Fibroblast of skin of left quadriceps (primary cell): ENCODE data around the gene MGRN1.

Experiments used
- DNase-seq, 2 experiments: peaks; one replicate each; pipeline ENCODE4 v3.0.0-alpha.2; 2013; ENCODE audit warnings: low read depth in 2 of 2

Gene MGRN1

GRCh38 chr16:4654011-4654963 lies 29.7 kb downstream of the MGRN1 start:
- no peak for DNase-seq

DNA sequence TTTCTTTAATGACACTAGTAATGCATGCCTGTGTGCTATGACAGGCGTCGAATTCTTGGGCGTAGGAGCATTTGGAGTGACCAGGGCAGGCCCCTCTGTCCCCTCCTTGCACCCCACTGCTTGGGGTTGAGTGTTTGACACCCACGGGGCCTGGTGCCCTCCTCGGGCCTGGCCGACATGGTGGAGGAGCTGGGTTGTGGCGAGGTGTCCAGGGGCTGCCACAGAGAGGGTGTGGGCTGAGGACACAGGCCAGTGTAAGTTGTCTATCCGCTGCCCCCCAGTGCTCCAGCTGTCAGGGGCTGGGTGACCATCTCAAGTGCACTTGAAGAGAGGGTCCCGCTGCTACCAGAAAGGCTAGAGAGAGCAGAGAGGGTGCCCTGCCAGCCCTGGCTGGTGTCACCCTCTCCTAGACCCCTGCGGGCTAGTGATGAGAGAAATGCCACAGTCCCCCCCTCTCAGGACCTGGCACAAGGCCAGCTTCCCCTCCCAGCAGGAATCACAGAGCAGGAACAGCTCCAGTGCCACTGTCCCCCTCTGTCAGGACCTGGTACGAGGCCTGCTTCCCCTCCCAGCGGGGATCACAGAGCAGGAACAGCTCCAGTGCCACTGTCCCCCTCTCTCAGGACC lies 30.5 kb downstream of the MGRN1 start:
- no peak for DNase-seq

GRCh38 chr16:4655801-4656200 lies 31.2 kb downstream of the MGRN1 start:
- no peak for DNase-seq

GRCh38 chr16:4656221-4656620 lies 31.6 kb downstream of the MGRN1 start:
- DNase-seq, result no peak

DNA sequence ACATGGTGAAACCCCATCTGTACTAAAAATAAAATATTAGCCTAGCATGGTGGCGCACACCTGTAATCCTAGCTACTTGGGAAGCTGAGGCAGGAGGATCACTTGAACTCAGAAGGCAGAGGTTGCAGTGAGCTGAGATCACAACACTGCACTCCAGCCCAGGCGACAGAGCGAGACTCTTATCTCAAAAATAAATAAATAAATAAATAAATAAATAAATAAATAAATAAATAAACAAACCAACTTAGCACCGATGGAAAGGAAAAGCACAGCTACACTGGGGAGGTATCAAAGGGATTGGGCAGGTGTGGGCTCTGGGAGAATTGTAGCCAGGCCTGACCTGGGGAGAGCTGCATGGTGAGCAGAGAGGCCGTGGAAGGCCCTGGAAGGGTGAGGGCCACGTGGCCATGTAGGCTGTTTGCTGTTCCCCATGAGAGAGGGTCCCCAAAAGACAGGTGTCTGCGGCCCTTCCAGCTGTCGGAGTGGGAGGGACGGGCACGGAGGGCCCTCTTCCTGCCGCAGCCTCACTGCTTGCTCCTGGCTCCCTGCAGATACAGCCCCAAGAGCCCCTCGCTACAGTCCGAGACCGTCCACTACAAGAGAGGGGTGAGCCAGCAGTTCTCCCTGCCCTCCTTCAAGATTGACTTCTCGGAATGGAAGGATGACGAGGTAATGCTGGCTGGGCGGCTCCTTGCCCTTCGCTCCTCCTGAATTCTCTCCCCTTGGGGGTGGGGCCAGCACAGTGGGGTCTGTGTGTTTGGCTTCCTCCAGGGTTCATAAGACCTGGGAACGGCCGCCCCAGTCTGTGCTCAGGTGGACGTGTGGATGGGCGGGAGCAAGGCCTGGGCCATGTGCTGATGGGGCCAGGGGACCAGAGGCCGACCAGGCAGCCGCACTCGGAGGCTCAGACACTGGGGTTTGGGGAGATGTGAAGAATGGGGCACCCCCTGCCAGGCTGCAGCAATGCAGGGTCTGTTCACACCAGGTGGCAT lies 32.4 kb downstream of the MGRN1 start:
- no peak for DNase-seq

- DNase-seq, result no peak
These were observed 35.0 kb downstream of the MGRN1 start for GRCh38 chr16:4659363-4660353.

GRCh38 chr16:4660454-4661007 lies 35.9 kb downstream of the MGRN1 start:
- DNase-seq, result no peak

- DNase-seq, result no peak
These were observed 37.0 kb downstream of the MGRN1 start for GRCh38 chr16:4661661-4662060.

- no peak for DNase-seq
These were observed 38.8 kb downstream of the MGRN1 start for GRCh38 chr16:4663465-4663776.

GRCh38 chr16:4663777-4664465 lies 39.3 kb downstream of the MGRN1 start:
- no peak for DNase-seq

DNA sequence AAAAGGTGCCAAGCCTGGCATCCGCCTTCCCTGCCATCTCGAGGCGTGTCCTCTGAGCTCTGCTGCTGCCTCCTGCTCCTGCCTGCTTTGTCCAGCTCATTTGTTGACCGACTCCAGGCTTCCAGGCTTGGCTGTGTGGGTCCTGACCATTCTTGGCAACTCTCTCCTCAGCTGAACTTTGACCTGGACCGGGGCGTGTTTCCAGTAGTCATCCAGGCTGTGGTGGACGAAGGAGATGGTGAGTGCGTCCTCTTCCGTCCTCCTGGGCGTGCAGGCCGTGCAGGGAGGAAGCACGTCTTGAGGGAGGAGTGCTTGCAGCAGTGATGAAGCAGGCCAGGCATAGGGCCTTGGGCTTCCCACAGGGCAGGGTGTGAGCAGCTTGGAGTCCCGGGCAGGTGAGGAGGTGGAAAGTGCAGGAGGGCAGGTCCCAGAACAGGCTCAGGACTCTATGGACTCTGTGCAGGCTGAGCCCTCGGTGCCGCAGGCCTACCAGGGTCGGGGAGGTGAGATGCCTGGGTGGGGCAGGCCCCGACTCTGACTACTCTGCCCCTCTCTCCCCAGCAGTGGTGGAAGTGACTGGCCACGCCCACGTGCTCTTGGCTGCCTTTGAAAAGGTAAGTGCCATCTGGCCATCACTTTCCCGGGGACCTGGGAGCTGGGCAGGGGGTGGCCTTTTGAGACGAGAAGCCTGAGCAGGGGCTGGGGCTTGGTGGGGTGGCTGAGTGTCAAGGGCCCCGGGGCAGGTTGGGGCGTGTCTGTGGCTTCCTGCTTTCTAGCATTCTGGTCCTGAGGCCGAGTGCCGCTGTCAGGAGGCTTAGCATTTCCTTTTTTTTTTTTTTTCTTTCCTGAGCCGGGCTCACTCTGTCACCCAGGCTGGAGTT lies 40.2 kb downstream of the MGRN1 start:
- DNase-seq, result no peak

- DNase-seq, result no peak
These were observed 42.0 kb downstream of the MGRN1 start for GRCh38 chr16:4666537-4667202.

- no peak for DNase-seq
These were observed 42.8 kb downstream of the MGRN1 start for GRCh38 chr16:4667203-4667963.

- DNase-seq, result no peak
These were observed 43.8 kb downstream of the MGRN1 start for GRCh38 chr16:4668313-4668960.

DNA sequence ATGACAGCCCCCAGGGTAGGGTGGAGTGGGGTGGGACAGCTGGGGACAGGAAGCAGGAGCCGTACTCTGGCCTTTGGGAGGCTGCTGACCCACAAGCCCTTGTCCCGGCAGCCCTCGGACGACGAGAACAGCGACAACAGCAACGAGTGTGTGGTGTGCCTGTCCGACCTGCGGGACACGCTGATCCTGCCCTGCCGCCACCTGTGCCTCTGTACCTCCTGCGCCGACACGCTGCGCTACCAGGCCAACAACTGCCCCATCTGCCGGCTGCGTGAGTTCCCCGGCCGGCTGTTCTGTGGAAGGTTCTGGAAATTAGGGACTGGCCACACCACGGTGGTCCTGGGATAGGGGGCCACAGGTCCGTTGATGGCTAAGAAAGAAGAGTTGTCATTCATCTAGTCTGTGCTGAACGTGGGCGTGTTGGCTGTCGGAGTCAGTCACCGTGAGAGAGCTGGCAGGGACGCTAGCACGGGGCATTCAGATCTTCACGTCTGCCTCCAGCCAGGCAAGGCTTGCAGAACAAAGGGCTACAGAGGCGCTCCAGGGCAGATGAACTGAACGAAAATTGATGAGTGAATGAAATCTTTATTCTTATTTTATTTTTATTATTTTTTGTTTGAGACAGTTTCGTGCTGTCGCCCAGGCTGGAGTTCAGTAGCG lies 48.9 kb downstream of the MGRN1 start:
- no peak for DNase-seq

DNA sequence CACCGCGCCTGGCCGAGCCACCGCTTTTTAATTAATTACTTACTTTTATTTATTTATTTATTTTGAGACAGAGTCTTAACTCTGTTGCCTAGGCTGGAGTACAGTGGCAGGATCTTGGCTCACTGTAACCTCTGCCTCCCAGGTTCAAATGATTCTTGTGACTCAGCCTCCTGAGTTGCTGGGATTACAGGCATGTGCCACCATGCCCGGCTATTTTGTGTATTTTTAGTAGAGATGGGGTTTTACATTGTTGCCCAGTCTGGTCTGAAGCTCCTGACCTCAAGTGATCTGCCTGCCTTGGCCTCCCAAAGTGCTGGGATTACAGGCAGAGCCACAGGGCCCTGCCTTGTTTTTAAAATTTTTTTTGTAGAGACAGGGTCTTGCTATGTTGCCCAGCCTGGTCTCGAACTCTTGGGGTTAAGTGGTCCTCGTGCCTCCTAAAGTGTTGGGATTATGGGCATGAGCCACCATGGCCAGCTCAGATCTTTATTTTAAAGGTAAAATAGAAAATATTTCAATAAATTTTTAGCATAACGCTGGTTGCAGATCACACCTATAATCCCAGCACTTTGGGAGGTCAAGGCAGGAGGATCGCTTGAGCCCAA lies 50.4 kb downstream of the MGRN1 start:
- no peak for DNase-seq
